Pulmonary artery endothelial cell (primary cell): ENCODE data around the gene FIGNL2. TPM values are rescaled to one million over a fixed set of nuclear protein-coding genes. Genes with fewer than 3 reads are reported as not detected.
A peak's percentile ranks its signal among the peaks of the same experiment; 100 is the strongest.
"Not testable (repeated sequence)": the region's sequence is repeated elsewhere in the genome, so short reads cannot be mapped to it uniquely, and the experiment has no call there.

Experiments used
- DNase-seq: peaks from one replicate; pipeline ENCODE4 v3.0.0-alpha.2; 2011; ENCODE audit warnings: low read depth, low spot score
- total RNA-seq: library from RNA; depleted of rRNA; stranded (reverse); fragments of >200 nt; gene quantifications from 2 replicates; pipeline ENCODE4 v1.2.3, GENCODE V29; 2014

The FIGNL2 gene
- total RNA-seq, 1 donor from 2014 or later: 0.53 TPM

DNA sequence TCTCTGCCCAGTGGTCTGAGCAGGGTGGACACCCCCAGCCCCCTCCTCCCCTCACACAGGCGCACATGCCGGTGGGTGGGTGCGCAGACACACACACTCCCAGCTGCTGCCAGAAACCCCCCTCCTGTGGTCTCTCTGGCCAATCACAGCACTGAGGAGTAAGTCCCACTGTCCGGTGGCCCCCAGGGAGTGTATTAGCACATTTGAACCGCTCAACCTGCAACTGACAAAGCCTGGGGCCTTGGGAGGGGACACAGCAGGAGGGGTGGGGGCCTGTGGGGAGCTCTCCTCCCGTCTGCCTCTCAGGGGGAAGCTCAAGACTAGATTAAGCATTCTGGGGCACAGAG is 11.7 kb downstream of the FIGNL2 start:
- DNase-seq: no peak

DNA sequence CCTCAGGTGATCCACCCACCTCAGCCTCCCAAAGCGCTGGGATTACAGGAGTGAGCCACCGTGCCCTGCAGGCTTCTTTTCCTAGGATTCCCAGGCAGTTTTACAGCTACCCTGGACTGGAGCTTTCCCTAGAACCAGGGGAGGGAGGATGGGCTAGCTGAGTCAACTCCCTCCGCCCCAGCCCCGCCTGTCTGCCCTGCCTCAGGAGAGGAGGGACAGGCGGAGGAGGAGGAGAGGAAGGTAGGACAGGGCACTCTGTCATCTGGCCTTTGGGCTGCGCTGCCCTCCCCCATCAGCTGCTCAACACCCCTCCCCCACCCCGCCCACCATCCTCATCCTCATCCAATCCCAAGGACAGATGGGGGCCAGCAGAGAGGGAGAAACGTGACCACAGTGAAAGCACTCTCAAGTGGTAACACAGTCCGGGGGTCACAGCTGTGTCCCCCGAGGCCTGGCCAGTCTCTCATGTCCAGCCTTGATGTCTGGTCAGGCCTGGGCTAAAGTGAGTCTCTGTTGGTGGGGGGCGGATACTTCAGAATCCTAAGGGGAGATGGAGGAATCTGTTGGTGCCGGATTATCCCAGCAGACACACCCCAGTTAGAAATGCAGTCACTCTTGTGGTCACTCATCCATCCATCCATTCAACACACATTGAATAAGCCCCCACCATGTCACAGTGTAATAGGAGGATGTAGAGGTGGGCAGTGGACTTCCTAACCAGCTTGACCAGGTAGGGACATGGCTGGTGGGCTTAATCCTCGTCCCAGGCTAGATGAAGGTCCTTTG is 12.3 kb downstream of the FIGNL2 start:
- DNase-seq: no peak

DNA sequence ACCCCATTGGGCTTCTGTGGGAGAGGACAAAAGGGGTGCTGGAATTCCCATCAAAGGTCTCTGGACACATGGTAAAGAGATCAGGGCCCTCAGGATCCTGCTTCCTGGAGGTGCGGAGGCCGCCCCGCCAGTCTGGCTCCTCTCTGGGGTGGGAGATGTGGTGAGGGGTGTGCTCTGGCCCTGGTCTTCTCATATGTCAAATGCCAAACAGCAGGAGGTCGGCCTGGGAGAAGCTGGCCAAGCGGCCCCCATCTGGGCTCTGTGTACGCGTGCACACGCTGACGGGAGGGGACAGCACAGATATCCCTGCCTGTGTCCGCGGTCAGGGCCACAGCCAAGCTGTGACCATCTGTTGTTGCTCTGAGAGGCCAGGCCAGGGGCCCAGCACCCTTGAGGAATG is 14.1 kb downstream of the FIGNL2 start:
- no peak for DNase-seq

DNA sequence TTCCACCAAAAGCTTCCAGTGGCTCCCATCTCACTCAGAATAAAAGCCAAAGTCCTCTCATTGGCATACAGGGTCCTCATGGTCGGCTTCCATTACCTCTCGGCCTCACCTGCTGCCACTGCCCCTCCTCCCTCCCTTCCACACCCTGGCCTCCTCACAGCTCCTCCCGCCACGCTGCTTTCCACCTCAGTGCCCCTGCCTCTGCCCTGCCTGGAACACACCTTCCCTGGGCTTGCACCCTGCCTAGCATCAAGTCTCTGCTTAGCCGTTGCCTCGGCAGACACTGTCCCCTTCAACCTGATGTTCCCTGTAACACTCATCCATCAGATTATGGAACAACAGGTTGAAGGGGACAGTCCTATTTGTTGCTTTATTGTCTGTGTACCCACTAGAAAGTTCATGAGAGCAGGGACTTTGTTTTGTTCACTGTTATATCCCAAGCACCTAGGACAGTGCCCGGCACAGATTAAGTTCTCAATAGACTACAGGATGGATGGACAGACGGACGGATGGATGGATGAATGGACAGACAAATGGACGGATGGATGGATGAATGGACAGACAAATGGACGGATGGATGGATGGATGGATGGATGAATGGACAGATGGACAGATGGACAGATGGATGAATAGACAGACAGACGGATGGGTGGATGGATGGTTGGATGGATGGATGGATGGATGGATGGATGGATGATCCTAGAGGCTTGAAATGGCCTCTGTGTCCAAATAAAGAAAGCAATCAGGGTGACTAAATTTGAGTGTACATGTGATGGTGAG is 14.9 kb downstream of the FIGNL2 start:
- DNase-seq: no peak

DNA sequence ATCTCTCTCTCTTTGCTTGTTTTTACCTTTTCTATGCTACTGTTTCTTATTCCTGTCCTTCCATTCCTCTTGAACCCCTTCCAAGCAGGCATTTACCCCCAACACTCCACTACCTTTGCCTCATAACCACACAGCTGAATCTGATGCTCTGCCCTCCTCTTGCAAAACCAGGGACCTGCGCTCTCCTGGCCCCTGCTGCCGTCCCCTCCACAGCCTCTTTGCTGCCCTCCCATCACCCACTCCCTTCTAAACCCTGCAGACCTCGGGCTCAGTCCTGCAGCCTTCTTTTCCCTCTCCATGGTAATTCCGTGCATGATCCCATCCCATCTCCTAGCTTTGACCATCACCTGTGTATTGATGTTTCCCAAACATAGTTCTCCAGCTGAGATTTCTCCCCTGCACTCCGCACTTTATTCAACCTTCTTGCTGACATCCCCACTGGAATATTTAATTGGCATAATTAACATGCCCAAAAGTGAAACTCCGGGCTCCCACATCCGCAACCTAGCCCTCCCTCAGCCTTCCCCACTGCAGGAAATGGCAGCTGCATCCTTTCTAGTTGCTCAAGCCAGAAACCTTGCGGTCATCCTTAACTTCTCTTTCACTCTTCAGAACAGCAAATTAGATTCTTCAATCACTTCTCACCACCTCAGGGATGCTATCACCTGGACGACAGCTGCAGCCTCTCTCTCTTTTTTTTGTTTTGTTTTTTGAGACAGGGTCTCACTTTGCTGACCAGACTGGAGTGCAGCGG is 16.0 kb downstream of the FIGNL2 start:
- no peak for DNase-seq

DNA sequence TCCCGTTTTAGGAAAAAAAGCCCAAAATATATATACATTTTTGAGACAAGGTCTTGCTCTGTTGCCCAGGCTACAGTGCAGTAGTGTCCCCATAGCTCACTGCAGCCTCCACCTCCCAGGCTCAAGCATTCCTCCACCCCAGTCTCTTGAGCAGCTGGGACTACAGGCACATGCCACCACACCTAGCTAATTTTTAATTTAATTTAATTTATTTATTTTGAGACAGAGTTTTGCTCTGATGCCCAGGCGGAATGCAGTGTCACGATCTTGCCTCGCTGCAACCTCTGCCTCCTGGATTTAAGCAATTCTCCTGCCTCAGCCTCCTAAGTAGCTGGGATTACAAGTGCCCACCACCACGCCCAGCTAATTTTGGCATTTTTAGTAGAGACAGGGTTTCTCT is 16.7 kb downstream of the FIGNL2 start:
- not testable (repeated sequence) for DNase-seq

DNA sequence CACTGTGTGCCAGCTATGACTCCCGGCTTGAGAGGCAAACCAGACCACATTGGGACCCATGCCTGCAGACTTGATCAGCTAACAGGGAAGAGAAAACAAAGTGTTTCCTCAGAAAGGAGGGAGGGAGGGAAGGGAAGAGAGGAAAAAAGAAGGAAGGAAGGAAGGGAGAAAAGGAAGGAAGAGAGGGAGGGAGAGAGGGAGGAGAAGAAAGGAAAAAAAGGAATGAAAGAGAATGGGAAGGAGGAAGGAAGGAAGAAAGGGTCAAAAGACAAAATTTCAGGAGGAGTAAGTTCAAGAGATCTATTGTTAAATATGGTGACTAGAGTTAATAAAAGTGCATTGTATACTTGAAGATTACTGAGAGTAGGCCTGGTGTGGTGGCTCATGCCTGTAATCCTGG is 18.9 kb downstream of the FIGNL2 start:
- DNase-seq: no peak

DNA sequence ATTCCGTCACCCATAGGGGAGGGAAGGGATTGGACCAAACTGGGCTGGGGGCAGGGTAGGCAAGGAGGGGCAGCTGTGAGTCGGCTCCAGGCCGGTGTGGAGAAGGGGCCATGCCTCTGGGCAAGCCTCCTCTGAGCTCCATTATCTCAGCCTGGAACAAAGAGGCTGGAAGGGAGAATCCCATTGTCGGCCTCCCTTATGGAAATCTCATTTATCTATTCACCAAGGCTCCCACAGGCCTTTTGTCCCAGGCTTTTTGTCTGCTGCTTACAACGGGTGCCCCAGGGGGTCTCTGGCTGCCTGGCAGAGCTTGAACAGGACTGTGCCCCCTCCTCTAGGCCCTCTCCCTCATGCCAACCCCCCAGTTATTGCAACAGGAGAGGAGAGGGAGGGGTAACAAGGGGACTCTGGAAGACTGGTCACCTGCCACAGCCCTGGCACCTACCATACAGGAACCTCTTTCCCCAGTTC is 19.5 kb downstream of the FIGNL2 start:
- DNase-seq: no peak

DNA sequence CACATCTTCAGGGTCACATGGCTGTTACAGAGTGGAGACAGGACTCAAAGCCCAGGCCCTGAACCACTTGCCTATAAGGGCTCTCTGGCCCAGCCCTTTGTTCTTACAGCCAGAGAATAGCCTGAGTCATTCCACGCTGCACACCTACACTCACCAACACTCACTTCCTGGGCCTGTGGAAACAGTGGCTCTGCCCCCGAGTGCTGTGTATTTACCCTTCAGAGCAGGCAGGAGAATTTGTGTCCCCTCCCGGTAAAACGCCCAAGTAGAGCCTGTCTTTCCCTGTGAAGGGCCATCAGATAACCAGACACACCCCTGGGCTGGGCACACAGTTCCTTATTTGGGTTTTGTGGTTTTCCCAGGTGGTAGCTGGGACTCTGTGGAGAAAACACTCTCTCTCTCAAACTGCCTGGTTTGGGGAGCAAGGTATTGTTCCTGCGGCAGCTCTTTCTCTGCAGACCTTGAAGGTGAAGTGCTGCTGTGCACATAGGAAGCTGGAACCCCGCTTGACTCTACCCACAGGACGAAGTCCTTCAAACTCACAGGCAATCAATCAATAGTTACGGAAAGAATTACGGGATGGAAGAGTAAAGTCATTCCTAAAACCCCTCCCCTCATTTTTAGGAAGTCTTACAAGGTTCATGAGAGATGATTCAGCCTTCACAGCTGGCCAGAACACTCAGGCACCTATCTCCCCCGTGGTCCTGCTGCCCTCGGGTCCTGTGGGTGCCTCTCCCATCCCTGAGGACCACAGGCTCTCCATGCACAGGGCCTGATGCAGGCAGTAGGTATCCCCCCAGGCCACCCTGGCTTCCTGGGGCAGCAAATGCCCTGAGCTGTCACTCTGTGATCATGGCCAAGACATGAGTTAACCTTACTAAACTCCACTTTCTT is 20.3 kb downstream of the FIGNL2 start:
- no peak for DNase-seq

DNA sequence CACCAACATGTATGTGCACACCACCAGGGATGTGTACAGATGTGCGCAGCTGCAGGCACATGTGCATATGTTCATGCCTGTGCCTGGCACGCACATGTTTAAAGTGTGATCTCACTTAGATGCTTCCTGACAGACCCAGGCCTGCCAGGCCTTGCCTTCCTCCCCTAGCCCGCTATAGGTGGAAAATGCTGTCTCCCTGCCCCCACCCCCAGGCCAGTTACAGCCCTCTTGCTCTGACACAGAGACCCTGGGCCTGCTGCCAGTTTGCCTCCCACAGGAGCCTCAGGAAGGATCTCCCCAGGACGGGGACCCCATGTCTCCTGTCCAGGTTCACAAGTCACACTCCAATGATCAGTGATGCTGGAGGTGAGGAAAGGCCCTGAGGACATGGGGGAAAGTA is 21.6 kb downstream of the FIGNL2 start:
- no peak for DNase-seq

DNA sequence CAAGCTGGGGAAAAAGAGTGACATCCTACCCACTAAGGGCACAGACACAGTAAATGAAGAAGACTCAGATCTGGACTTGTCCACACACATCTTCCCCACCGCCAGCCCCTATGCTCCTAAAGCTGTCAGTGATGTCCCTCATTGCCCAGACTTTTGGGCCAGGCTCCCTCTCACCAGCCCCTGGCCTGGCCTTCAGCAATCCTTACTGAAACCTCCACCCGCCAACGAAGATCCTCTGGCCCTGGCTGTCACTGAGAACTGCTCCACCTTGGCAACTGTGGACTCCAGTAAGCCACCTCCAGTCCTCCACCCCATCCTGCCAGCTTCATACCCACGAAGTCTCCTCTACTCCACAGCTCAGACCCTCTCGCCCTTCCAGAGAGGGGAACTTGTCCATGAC is 23.3 kb downstream of the FIGNL2 start:
- DNase-seq: no peak

DNA sequence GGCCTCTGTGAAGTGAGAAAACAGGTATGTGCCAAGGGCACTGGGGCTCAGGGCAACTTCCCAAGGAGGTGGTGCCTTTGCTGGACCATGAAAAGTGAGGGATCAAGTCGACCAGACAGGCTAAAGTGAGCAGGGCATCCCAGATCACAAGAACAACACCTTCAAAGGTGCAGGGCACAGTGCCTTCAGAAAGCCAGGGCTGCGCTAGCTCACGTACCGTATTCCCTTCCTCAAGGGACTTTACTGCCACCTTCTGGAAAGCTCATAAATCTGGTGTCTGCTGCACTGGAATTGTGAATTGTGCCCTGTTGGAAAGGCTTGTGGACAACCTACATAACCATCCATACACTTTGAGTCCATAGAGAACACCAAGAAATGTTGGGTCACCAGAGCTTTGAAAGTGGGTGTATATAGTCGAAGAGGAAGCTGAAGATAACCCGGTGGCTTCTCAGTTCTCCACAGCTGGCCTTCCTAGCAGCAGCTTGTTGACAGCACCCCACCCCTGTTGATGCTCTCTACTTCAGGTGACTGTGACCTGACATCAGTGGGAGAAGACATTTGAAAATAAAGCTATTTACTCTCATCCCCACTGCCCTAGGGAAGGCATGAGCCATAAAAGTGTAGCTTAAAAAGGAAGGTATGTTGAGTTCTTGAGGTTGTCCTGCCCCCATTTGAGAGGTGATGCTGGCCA is 24.5 kb downstream of the FIGNL2 start:
- DNase-seq: peak; percentile 45

DNA sequence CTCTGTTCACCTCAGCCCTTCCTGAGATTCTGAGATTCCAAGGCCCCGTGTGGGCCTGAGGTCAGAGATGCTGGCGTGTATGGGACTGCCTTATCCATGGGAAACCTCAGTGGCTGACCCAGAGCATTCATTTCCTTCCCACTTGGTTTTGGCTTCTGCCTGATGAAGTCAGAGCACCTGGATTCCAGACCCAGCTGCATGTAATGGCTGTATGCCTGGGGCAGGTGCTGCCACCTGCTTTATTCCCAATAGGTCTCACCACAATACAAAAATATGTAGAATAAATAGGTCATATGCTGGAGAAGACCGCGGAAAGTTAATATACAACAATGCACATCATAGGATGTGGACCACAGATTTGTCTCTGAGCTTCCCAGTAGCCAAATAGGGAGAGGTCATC is 25.6 kb downstream of the FIGNL2 start:
- no peak for DNase-seq

DNA sequence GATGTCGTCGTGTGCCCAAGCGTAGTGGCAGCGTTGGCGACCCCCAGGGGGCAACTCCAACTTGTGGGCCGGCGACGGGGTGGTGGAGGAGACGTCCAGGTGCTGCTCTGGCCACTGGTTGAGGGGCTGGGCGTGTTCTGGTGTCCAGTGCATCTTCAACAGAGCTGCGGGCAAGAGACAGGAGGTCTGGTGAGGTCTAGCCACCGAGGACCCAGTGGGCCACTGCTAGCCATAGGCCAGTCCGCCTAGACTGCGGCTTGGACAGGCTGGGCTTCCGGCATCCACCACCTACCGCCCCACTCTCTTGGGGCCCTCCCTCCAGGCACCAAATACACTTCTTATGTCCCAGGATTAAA is 26.3 kb downstream of the FIGNL2 start:
- DNase-seq: no peak

DNA sequence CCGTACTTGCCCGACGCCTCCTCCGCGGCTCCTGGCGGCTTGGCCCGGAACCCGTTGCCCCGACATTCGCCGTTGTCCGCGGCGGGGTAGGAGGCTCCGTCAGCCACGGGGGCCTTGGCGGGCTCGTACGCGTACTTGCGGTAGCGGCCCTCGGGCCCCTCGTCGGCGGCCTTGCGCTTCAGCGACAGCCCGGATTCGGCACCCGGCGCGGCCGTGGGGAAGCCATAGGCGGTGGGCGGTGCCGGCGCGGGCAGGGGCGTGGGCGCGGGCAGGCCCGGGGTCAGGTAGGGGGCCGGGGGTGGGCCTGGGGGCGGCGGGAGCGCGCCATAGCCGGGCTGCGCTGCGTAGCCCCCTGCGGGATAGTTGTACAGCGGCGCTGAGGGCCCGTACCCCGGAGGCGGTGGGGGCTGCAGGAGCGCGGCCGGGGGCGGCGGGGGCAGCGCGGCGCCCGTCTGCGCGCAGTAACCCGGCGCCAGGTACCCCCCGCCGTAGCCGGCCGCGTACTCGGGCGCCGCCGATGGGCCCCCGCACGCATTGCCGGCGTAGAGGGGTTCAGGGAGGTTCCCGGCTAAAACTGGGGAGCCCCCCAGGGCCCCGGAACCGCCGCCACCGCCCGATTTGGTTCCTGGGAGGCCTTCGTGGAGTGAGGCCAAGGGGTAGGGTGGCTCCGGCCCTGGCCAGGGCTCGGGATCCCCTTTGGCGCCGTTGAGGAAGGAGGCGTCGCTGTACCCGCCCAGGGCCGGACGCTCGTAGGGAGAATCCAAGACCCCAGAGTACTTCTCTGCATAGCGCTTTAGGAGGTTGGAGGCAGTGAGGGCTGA is 26.9 kb downstream of the FIGNL2 start:
- DNase-seq: no peak

DNA sequence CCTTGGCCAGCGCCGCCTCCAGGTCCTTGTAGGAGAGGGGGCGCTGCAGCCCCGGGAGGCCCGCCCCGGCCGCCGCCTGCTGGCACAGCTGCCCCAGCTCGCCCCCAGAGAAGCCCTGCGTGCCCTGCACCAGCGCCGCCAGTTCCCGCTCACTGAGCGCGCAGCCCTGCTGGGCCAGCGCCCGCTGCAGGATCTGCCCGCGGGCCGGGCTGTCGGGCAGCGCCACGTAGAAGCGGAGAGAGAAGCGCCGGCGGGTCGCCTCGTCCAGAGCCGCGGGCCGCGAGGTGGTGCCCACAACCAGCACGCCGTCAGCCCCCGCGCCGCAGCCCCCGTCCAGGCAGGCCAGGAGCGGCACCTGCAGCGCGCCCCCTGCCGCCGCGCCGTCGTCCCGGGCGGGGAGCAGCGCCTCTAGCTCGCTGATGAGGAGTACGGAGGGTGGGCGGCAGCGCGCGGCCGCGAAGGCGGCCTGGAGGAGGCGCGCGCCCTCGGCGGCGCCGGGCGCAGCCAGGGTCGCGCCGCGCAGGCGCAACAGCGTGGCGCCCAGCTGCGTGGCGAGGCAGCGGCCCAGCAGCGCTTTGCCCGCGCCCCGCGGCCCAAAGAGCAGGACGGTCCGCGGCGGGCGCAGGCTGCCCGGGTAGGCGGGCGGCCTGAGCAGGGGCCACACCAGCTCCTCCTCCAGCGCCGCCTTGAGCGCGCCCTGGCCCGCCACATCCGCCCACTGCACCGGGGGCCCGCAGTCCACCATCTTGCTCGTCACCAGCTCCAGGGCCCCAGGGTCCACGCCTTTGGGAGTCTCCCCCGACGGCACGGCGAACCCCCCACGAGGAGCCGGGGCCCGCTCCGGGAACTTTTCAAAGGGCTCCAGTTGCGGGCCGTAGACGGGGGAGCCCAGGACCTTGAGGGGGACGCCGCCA is 27.7 kb downstream of the FIGNL2 start:
- no peak for DNase-seq

DNA sequence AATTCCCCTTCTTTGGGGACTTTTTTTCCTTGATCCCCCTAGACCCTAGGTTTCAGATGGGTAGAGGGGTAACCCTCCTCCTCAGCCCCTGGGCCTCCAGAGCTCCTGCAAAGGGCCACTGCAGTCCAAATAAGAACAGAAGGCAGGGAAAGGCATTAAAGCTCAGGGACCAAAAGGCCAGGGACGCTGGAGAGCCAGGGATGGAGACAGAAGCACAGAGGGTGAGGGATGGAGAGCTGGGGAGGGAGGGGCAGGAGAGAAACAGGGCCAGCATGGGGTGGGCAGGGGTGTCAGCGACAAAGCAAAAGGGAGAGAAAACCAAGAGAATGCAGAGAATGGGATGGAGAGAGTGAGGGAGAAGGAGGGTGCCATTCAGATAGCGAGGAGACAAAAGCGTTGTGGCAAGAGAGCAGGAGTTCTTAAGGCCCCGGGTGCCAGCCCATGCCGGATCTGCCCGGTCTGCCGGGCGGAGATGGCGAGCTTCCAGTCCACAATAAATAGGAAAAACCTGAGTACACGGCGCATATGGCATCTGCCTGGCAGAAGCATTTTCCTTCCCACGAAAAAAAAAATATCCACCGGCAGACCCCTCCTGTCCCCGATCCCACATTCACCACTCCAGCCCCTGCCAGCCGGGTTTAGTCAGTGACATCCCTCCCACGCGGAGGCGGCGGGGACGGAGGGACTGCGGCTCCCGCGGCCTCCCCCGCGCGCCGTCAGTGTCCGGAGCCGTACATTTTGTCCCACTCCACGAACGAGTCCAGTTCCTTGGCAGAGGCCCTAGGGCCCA is 28.6 kb downstream of the FIGNL2 start:
- DNase-seq: no peak
